MCF 10A (cell line): Measurements from ENCODE around the gene UGT1A5. TPM values are rescaled to one million over a fixed set of nuclear protein-coding genes. Genes with fewer than 3 reads are reported as not detected.

ENCODE experiments used
- BruUV-seq: library from RNA; stranded (reverse); fragments of 400-500 nt; replicated peaks from 2 replicates; lab custom pipeline; 2021; lab: Mats Ljungman, UMichigan
- CTCF ChIA-PET: fragments of 300-600 bp; sonication (Branson Sonifier 250); formaldehyde crosslinking; extraction: SDS; loops from one replicate; lab custom pipeline; 2021; ENCODE audit warnings: antibody characterized with exemption, inconsistent platforms; lab: Yijun Ruan, JAX
- POLR2A ChIA-PET: fragments of 300-600, 350-650 bp; sonication (Branson Sonifier 250); formaldehyde crosslinking; extraction: SDS; loops from one replicate; lab custom pipeline; 2020; ENCODE audit warnings: antibody characterized with exemption, inconsistent platforms; lab: Yijun Ruan, JAX
- DNase-seq: peaks from one replicate; pipeline ENCODE4 v3.0.0-alpha.2; 2018; ENCODE audit not compliant: unreplicated experiment
- H3K27ac Mint-ChIP-seq: one replicate; pipeline ENCODE4 v1.8.0; 2022; ENCODE audit warnings: mild to moderate bottlenecking, low read depth, mixed read lengths; ENCODE audit not compliant: unreplicated experiment
- H3K27me3 Mint-ChIP-seq: one replicate; pipeline ENCODE4 v1.8.0; 2022; ENCODE audit warnings: mixed read lengths; ENCODE audit not compliant: insufficient read depth, unreplicated experiment
- H3K36me3 Mint-ChIP-seq: one replicate; pipeline ENCODE4 v1.8.0; 2022; ENCODE audit warnings: mild to moderate bottlenecking, moderate library complexity, mixed read lengths; ENCODE audit not compliant: insufficient read depth, unreplicated experiment
- H3K4me1 Mint-ChIP-seq: one replicate; pipeline ENCODE4 v1.8.0; 2022; ENCODE audit warnings: mixed read lengths; ENCODE audit not compliant: insufficient read depth, unreplicated experiment
- H3K4me3 Mint-ChIP-seq: one replicate; pipeline ENCODE4 v1.8.0; 2022; ENCODE audit warnings: mild to moderate bottlenecking, moderate library complexity, mixed read lengths; ENCODE audit not compliant: unreplicated experiment
- H3K9me3 Mint-ChIP-seq: one replicate; pipeline ENCODE4 v1.8.0; 2022; ENCODE audit warnings: mixed read lengths; ENCODE audit not compliant: unreplicated experiment
- CTCF ChIP-seq: fragments of 200-600 bp; IDR thresholded peaks from one replicate; pipeline ENCODE4 v1.8.0; 2022; ENCODE audit warnings: antibody characterized with exemption, mild to moderate bottlenecking; ENCODE audit not compliant: unreplicated experiment
- intact Hi-C: fragments of 100-400 bp; cut with micrococcal nuclease; formaldehyde crosslinking; loops from 2 replicates; pipeline ENCODE4 v1.14.1; 2022
- total RNA-seq: library from RNA; stranded (reverse); gene quantifications from 2 replicates; pipeline ENCODE4 v1.2.3, GENCODE V29; 2022

The UGT1A5 gene
- total RNA-seq, 1 experiment from 2014 or later = not detected

DNA sequence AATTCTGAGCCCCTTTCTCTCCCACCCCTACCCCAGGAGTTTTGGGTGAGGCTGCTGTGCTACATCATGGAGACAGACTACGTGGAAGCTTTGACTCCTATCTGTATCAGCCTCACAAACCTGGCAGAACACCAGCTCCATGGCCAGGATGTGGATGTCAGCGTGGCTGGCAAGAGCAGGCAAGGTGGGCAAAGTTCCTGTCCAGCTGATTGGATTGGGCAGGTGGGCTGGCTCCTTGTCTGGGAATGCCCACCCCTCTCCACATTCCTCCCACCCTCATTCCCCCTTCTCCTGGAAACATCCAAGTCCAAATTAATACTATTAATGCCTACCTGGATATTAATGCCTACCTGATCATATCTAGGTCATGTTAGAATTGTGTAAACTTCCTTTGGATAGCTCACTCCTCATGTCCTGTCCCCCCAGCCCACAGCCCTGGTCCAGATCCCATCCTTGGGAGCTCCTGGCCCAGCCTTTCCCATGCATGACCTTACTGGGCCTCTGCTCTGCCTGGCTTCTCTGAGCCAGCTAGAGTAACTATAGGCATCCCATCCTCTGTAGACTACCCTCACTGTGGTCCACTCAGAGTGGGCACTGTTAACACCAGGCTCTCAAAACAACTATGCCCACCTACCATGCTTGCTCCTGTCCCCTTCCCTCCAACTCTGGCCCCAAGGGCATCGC lies 89.6 kb downstream of the UGT1A5 start:
- peaks cover 10% of the 10 kb centered on the region for H3K27me3 Mint-ChIP-seq
- no peak overlapping the region for H3K4me3 Mint-ChIP-seq
- TF ChIP-seq CTCF = no peak
- ChIA-PET POLR2A (no interaction called here), CTCF (no interaction called here)
- DNase-seq = no peak
- H3K36me3 Mint-ChIP-seq = no peaks in the 10 kb centered on the region
- H3K4me1 Mint-ChIP-seq = peaks cover 13% of the 10 kb centered on the region
- no peak overlapping the region for H3K27ac Mint-ChIP-seq
- H3K9me3 Mint-ChIP-seq = no peaks in the 10 kb centered on the region
- BruUV-seq = no TSS peak
- intact Hi-C loops = no loop called here

DNA sequence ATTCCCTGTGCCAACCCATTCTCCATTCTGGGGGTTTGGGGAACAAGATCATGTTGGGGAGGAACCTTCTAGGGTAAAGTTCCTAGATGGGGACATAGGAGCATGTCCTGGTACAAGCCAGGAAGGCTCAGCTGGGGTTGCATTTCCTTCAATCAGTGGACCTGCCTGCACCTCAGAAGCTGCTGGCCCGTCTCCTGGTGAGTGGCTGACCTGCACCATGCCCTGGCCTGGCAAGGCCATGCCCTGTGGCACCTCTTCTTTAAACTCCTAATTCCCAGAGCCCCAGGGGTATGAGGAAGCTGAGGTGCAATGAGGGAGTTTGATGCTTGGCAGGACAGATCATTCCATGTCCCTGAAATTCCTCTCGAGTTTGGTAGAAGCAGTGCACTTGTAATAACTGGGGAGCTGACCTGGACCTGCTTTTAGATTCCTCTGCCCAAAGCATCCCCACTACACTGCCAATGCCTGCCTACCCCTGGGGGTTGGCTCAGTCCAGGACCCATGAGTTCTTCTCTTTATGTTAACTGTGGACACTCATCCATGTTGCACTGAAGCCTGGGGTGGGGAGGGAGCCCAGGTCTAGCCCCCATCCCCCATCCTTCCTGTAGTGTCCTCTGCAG lies 90.7 kb downstream of the UGT1A5 start:
- intact Hi-C loops = no loop called here
- DNase-seq = no peak
- H3K36me3 Mint-ChIP-seq = no peaks in the 10 kb centered on the region
- POLR2A ChIA-PET = interaction anchor here (0.6 kb wide), 1 partner anchor 24 kb away, joined by 3 read pairs; no protein-coding TSS in a partner anchor
- TF ChIP-seq CTCF = no peak
- CTCF ChIA-PET = interaction anchor here (0.6 kb wide), 1 partner anchor 252 kb away, joined by 3 read pairs; no protein-coding TSS in a partner anchor
- no TSS peak for BruUV-seq
- peaks cover 13% of the 10 kb centered on the region for H3K4me1 Mint-ChIP-seq
- no peak overlapping the region for H3K4me3 Mint-ChIP-seq
- H3K27ac Mint-ChIP-seq = no peak overlapping the region
- peaks cover 5% of the 10 kb centered on the region for H3K27me3 Mint-ChIP-seq
- no peaks in the 10 kb centered on the region for H3K9me3 Mint-ChIP-seq

DNA sequence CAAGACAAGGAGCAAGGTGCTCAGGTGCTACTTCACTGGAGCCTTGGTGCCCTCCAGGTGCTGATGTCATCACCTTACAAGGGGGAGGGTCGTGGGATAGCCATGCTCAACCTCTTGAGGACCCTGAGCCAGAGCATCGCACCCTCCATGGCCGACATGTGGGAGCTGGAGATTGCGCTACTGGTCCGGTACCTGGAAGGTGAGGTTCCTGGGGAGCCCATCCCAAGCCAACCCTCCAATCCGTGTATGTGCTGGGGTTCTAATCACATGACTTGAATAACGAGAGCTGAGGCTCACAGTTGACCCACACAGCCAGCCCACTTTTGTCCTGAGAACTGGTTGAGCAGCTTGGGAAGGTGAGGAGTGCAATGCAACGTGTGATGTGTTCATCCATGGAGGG lies 91.3 kb downstream of the UGT1A5 start:
- no peak overlapping the region for H3K4me3 Mint-ChIP-seq
- no peak for DNase-seq
- H3K4me1 Mint-ChIP-seq = peaks cover 13% of the 10 kb centered on the region
- POLR2A ChIA-PET = no interaction called here
- TF ChIP-seq CTCF = no peak
- CTCF ChIA-PET = interaction anchor here (0.6 kb wide), 1 partner anchor 253 kb away, joined by 3 read pairs; no protein-coding TSS in a partner anchor
- no peaks in the 10 kb centered on the region for H3K36me3 Mint-ChIP-seq
- intact Hi-C loops = no loop called here
- no TSS peak for BruUV-seq
- no peaks in the 10 kb centered on the region for H3K27me3 Mint-ChIP-seq
- no peaks in the 10 kb centered on the region for H3K9me3 Mint-ChIP-seq
- no peak overlapping the region for H3K27ac Mint-ChIP-seq

- intact Hi-C loops = no loop called here
- no peaks in the 10 kb centered on the region for H3K36me3 Mint-ChIP-seq
- no peaks in the 10 kb centered on the region for H3K9me3 Mint-ChIP-seq
- no peaks in the 10 kb centered on the region for H3K4me1 Mint-ChIP-seq
- no peak overlapping the region for H3K4me3 Mint-ChIP-seq
- ChIA-PET CTCF (no interaction called here), POLR2A (no interaction called here)
- no peak overlapping the region for H3K27ac Mint-ChIP-seq
- peaks cover 13% of the 10 kb centered on the region for H3K27me3 Mint-ChIP-seq
- peak; percentile 9 for DNase-seq
- TF ChIP-seq CTCF = no peak
- no TSS peak for BruUV-seq
Measured at GRCh38 chr2:233807215-233807865, 94.6 kb downstream of the UGT1A5 start.
